WTC11 (cell line): ENCODE measurements around the gene ABCA1. TPM values are rescaled to one million over a fixed set of nuclear protein-coding genes. Genes with fewer than 3 reads are reported as not detected.
"Not testable (repeated sequence)": the region's sequence is repeated elsewhere in the genome, so short reads cannot be mapped to it uniquely, and the experiment has no call there.

Source experiments
- ATAC-seq: fragments of 200-7000 bp; cut with Tn5 transposase; 2 replicates; pipeline ENCODE4 v1.10.0; 2021; ENCODE audit warnings: mild to moderate bottlenecking, moderate library complexity
- CTCF ChIA-PET: fragments of 300-600 bp; sonication (Branson Sonifier 250); formaldehyde crosslinking; loops from one replicate; lab custom pipeline; 2021; ENCODE audit warnings: antibody characterized with exemption; lab: Charles Lee
- POLR2A ChIA-PET: fragments of 350-600 bp; sonication (Branson Sonifier 250); formaldehyde crosslinking; loops from one replicate; lab custom pipeline; 2021; ENCODE audit warnings: antibody characterized with exemption; lab: Charles Lee
- DNase-seq: peaks from one replicate; pipeline ENCODE4 v3.0.0; 2021; ENCODE audit warnings: low spot score
- H3K27ac Mint-ChIP-seq: 2 replicates; pipeline ENCODE4 v1.8.0; 2021; ENCODE audit warnings: mixed read lengths
- H3K27me3 Mint-ChIP-seq: 2 replicates; pipeline ENCODE4 v1.8.0; 2021; ENCODE audit warnings: low read depth, mild to moderate bottlenecking, moderate library complexity, mixed read lengths
- H3K36me3 Mint-ChIP-seq: 2 replicates; pipeline ENCODE4 v1.8.0; 2021; ENCODE audit warnings: mixed read lengths
- H3K4me1 Mint-ChIP-seq: 2 replicates; pipeline ENCODE4 v1.8.0; 2022; ENCODE audit warnings: mixed read lengths
- H3K4me3 Mint-ChIP-seq: 2 replicates; pipeline ENCODE4 v1.8.0; 2021; ENCODE audit warnings: mild to moderate bottlenecking, moderate library complexity, mixed read lengths
- H3K9me3 Mint-ChIP-seq: 2 replicates; pipeline ENCODE4 v1.8.0; 2021; ENCODE audit warnings: mixed read lengths
- IRF1 ChIP-seq: sonication (generic); formaldehyde crosslinking; IDR thresholded peaks from 2 replicates; pipeline ENCODE4 v1.8.0; 2023; ENCODE audit warnings: missing genetic modification reagents
- MXD4 ChIP-seq: fragments of 250-450 bp; sonication (Bioruptor Pico); IDR thresholded peaks from 2 replicates; pipeline ENCODE4 v1.8.0; 2021; ENCODE audit warnings: mild to moderate bottlenecking, moderate library complexity, borderline replicate concordance
- MYBL2 ChIP-seq: sonication (generic); formaldehyde crosslinking; IDR thresholded peaks from 2 replicates; pipeline ENCODE4 v1.8.1; 2023; ENCODE audit warnings: mild to moderate bottlenecking, moderate library complexity, missing genetic modification reagents
- NFYB ChIP-seq: sonication (generic); formaldehyde crosslinking; conservative IDR thresholded peaks from 2 replicates; pipeline ENCODE4 v1.8.0; 2022; ENCODE audit warnings: low read depth, missing genetic modification reagents
- NR1H2 ChIP-seq: sonication (generic); formaldehyde crosslinking; IDR thresholded peaks from 2 replicates; pipeline ENCODE4 v1.9.0; 2021; ENCODE audit warnings: mild to moderate bottlenecking, moderate library complexity, missing genetic modification reagents
- PRRX2 ChIP-seq: fragments of 250-450 bp; sonication (Bioruptor Pico); IDR thresholded peaks from 2 replicates; pipeline ENCODE4 v1.8.0; 2021; ENCODE audit warnings: mild to moderate bottlenecking
- RELA ChIP-seq: sonication (generic); formaldehyde crosslinking; IDR thresholded peaks from 2 replicates; pipeline ENCODE4 v1.8.1; 2022; ENCODE audit warnings: missing genetic modification reagents, mild to moderate bottlenecking, borderline replicate concordance
- SMAD4 ChIP-seq: sonication (generic); formaldehyde crosslinking; IDR thresholded peaks from 2 replicates; pipeline ENCODE4 v1.8.0; 2022; ENCODE audit warnings: mild to moderate bottlenecking, missing genetic modification reagents
- USF1 ChIP-seq: sonication (generic); formaldehyde crosslinking; IDR thresholded peaks from 2 replicates; pipeline ENCODE4 v1.8.0; 2022; ENCODE audit warnings: mild to moderate bottlenecking, missing genetic modification reagents
- ZMAT4 ChIP-seq: fragments of 250-450 bp; sonication (Bioruptor Pico); IDR thresholded peaks from 2 replicates; pipeline ENCODE4 v1.9.0; 2021; ENCODE audit warnings: mild to moderate bottlenecking
- ZNF317 ChIP-seq: sonication (generic); formaldehyde crosslinking; IDR thresholded peaks from 2 replicates; pipeline ENCODE4 v1.8.1; 2023; ENCODE audit warnings: low read depth, mild to moderate bottlenecking, moderate library complexity, missing genetic modification reagents, borderline replicate concordance
- ZNF423 ChIP-seq: fragments of 250-450 bp; sonication (Bioruptor Pico); IDR thresholded peaks from 2 replicates; pipeline ENCODE4 v2.1.2; 2022; ENCODE audit warnings: mild to moderate bottlenecking, moderate library complexity
- total RNA-seq: library from RNA; stranded (reverse); gene quantifications from 3 replicates; pipeline ENCODE4 v1.2.3, GENCODE V29; 2021
- TF ChIP-seq, protein P1 (sequence below): fragments of 200-600 bp; IDR thresholded peaks from 2 replicates; pipeline ENCODE4 v1.8.0; 2022; ENCODE audit warnings: antibody characterized with exemption
- TF ChIP-seq, protein P2 (sequence below): sonication (generic); formaldehyde crosslinking; IDR thresholded peaks from 2 replicates; pipeline ENCODE4 v1.8.0; 2022; ENCODE audit warnings: missing genetic modification reagents
- TF ChIP-seq, protein P3 (sequence below): sonication (generic); formaldehyde crosslinking; IDR thresholded peaks from 2 replicates; pipeline ENCODE4 v1.8.1; 2022; ENCODE audit warnings: low read depth, mild to moderate bottlenecking, moderate library complexity, missing genetic modification reagents, borderline replicate concordance

The ABCA1 gene
- total RNA-seq, 1 experiment from 2014 or later: 7.8 TPM

DNA sequence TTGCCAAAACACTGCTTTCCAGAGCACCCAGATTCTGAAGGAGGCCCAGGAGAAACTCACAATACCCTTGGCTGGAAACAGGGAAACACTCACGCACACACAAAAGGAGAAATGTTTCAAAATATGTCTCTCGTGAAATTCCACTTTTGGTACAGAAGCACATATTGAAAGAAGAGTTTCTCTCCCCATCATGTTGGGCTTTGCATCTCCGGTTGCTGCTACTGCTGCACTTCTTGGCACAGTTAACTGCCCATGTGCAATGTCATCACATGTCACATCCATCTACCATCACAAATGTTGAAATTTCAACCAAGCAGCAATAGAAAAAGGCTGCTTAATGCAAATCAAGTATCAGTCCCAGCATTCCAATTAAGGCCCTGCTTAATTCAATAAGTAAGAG lies 72.1 kb downstream of the ABCA1 start (continued):
- TF ChIP-seq MYBL2 (CRISPR knock-in tag) (no peak), ZMAT4 (CRISPR knock-in tag) (no peak), ZNF423 (CRISPR knock-in tag) (no peak), NR1H2 (CRISPR knock-in tag) (no peak)
- TF ChIP-seq, protein P1, sequence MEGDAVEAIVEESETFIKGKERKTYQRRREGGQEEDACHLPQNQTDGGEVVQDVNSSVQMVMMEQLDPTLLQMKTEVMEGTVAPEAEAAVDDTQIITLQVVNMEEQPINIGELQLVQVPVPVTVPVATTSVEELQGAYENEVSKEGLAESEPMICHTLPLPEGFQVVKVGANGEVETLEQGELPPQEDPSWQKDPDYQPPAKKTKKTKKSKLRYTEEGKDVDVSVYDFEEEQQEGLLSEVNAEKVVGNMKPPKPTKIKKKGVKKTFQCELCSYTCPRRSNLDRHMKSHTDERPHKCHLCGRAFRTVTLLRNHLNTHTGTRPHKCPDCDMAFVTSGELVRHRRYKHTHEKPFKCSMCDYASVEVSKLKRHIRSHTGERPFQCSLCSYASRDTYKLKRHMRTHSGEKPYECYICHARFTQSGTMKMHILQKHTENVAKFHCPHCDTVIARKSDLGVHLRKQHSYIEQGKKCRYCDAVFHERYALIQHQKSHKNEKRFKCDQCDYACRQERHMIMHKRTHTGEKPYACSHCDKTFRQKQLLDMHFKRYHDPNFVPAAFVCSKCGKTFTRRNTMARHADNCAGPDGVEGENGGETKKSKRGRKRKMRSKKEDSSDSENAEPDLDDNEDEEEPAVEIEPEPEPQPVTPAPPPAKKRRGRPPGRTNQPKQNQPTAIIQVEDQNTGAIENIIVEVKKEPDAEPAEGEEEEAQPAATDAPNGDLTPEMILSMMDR: no peak
- TF ChIP-seq, protein P2, sequence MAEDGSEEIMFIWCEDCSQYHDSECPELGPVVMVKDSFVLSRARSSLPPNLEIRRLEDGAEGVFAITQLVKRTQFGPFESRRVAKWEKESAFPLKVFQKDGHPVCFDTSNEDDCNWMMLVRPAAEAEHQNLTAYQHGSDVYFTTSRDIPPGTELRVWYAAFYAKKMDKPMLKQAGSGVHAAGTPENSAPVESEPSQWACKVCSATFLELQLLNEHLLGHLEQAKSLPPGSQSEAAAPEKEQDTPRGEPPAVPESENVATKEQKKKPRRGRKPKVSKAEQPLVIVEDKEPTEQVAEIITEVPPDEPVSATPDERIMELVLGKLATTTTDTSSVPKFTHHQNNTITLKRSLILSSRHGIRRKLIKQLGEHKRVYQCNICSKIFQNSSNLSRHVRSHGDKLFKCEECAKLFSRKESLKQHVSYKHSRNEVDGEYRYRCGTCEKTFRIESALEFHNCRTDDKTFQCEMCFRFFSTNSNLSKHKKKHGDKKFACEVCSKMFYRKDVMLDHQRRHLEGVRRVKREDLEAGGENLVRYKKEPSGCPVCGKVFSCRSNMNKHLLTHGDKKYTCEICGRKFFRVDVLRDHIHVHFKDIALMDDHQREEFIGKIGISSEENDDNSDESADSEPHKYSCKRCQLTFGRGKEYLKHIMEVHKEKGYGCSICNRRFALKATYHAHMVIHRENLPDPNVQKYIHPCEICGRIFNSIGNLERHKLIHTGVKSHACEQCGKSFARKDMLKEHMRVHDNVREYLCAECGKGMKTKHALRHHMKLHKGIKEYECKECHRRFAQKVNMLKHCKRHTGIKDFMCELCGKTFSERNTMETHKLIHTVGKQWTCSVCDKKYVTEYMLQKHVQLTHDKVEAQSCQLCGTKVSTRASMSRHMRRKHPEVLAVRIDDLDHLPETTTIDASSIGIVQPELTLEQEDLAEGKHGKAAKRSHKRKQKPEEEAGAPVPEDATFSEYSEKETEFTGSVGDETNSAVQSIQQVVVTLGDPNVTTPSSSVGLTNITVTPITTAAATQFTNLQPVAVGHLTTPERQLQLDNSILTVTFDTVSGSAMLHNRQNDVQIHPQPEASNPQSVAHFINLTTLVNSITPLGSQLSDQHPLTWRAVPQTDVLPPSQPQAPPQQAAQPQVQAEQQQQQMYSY (CRISPR knock-in tag): no peak

DNA sequence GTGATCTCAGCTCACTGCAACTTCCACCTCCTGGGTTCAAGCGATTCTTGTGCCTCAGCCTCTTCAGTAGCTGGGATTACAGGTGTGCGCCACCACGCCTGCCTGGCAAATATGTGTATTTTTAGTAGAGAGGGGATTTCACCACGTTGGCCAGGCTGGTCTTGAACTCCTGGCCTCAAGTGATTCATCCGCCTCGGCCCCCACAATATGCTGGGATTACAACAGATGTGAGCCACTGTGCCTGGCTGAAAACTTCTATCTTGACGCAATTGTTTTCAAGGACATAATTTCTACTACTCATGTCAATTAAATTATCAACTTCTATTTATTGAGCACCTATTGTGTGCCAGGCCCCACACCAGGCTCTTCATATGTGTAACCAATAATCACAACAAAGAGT lies 72.7 kb downstream of the ABCA1 start:
- ATAC-seq, H3K27me3 Mint-ChIP-seq, DNase-seq, H3K36me3 Mint-ChIP-seq, H3K4me3 Mint-ChIP-seq, H3K9me3 Mint-ChIP-seq, H3K27ac Mint-ChIP-seq, POLR2A ChIA-PET: not testable (repeated sequence)
- CTCF ChIA-PET: interaction anchor here (1.1 kb wide), 1 partner anchor 72 kb away, joined by 3 read pairs; no protein-coding TSS in a partner anchor
- peaks cover 16% of the 10 kb centered on the region for H3K4me1 Mint-ChIP-seq

- H3K36me3 Mint-ChIP-seq: peaks cover 5% of the 10 kb centered on the region; the same call in 1 of the 2 replicates
- H3K27me3 Mint-ChIP-seq: no peaks in the 10 kb centered on the region
- peaks cover 16% of the 10 kb centered on the region for H3K4me1 Mint-ChIP-seq
- TF ChIP-seq MXD4 (CRISPR knock-in tag) (no peak), RELA (CRISPR knock-in tag) (no peak), MYBL2 (CRISPR knock-in tag) (no peak), SMAD4 (CRISPR knock-in tag) (no peak), NFYB (CRISPR knock-in tag) (no peak), ZNF317 (no peak), IRF1 (no peak), USF1 (CRISPR knock-in tag) (no peak), PRRX2 (CRISPR knock-in tag) (no peak)
- TF ChIP-seq, protein P1: no peak
- TF ChIP-seq, protein P3, sequence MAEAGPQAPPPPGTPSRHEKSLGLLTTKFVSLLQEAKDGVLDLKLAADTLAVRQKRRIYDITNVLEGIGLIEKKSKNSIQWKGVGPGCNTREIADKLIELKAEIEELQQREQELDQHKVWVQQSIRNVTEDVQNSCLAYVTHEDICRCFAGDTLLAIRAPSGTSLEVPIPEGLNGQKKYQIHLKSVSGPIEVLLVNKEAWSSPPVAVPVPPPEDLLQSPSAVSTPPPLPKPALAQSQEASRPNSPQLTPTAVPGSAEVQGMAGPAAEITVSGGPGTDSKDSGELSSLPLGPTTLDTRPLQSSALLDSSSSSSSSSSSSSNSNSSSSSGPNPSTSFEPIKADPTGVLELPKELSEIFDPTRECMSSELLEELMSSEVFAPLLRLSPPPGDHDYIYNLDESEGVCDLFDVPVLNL (CRISPR knock-in tag): no peak
- peak overlapping the region; percentile 26 for H3K27ac Mint-ChIP-seq
- ChIA-PET CTCF (interaction anchor here (0.6 to 1.5 kb wide), 5 partner anchors 9 to 390 kb away, joined by 3 to 8 read pairs (median 4); partner anchors contain the start of gene SLC44A1), POLR2A (no interaction called here)
- DNase-seq: no peak
- no peaks in the 10 kb centered on the region for H3K9me3 Mint-ChIP-seq
- ATAC-seq: peak; percentile 69
- H3K4me3 Mint-ChIP-seq: no peak overlapping the region
Observed at GRCh38 chr9:104854613-104855012, 73.3 kb downstream of the ABCA1 start.
